ENCODE data around the gene IL24. TPM values are rescaled to one million over a fixed set of nuclear protein-coding genes. Genes with fewer than 3 reads are reported as not detected.

IL24 gene
- total and polyA plus RNA-seq, 8 donors: not detected

- Histone ChIP-seq H3K36me3 (no peaks in the 10 kb centered on the region), H3K27me3 (no peaks in the 10 kb centered on the region), H3K4me3 (no peak overlapping the region), H3K27ac (peak overlapping the region; percentile 31 to 81 (median 72)), H3K9me3 (no peaks in the 10 kb centered on the region), H3K4me1 (peaks cover 7 to 36% (median 32%) of the 10 kb centered on the region in 3 donors)
- TF ChIP-seq, protein P1, sequence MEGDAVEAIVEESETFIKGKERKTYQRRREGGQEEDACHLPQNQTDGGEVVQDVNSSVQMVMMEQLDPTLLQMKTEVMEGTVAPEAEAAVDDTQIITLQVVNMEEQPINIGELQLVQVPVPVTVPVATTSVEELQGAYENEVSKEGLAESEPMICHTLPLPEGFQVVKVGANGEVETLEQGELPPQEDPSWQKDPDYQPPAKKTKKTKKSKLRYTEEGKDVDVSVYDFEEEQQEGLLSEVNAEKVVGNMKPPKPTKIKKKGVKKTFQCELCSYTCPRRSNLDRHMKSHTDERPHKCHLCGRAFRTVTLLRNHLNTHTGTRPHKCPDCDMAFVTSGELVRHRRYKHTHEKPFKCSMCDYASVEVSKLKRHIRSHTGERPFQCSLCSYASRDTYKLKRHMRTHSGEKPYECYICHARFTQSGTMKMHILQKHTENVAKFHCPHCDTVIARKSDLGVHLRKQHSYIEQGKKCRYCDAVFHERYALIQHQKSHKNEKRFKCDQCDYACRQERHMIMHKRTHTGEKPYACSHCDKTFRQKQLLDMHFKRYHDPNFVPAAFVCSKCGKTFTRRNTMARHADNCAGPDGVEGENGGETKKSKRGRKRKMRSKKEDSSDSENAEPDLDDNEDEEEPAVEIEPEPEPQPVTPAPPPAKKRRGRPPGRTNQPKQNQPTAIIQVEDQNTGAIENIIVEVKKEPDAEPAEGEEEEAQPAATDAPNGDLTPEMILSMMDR (IDR thresholded peaks at IDR 0.05): no peak
- DNase-seq (peak in 2 of 6 donors; percentile 23 to 42), ATAC-seq (peak; percentile 65 to 85 (median 74)), FAIRE-seq (no peak)
- intact Hi-C loops (cut with DNase I): no loop called here
- 36 to 40% methylated on average over 4 of the region's 4 CpGs for WGBS, 2 donors
These were observed 54.3 kb downstream of the IL24 start for GRCh38 chr1:206951318-206952100.

DNA sequence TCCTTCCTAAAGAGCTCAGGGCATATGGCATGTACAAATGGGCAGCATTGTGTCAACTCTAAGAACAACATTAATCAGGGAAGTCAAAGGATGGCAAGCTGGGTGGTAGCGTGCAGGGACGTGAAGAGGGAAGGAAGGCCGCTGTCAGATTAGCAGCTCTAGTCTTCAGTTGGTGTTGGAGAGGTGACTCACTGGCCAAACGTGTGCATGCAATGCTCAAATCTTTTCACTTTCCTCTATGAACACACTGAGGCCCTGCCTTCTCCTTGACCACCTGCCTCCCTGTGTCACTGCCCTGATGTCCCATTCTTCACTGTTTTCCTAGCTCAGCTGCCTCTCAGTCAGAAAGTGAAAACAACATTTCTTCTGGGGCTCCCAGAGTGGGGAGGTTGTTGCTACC is 54.9 kb downstream of the IL24 start:
- Histone ChIP-seq H3K9me3 (no peaks in the 10 kb centered on the region), H3K36me3 (no peaks in the 10 kb centered on the region), H3K4me1 (peaks cover 7 to 36% (median 32%) of the 10 kb centered on the region in 3 donors), H3K27ac (peak overlapping the region; percentile 31 to 81 (median 72)), H3K27me3 (no peaks in the 10 kb centered on the region), H3K4me3 (no peak overlapping the region)
- TF ChIP-seq, protein P1 (IDR thresholded peaks at IDR 0.05): no peak
- peak; percentile 24 to 64 (median 40) for ATAC-seq
- intact Hi-C loops (cut with DNase I): no loop called here
- DNase-seq: no peak
- FAIRE-seq: no peak
- 53 to 54% methylated on average over 4 of the region's 4 CpGs for WGBS, 2 donors

GRCh38 chr1:206953126-206953525 is 55.9 kb downstream of the IL24 start:
- ATAC-seq: peak in 3 of 4 donors; percentile 5 to 40 (median 11)
- no peak overlapping the region for H3K4me3 ChIP-seq
- H3K9me3 ChIP-seq: no peaks in the 10 kb centered on the region
- WGBS, 2 donors: 69 to 76% methylated on average over 3 of the region's 3 CpGs
- no peaks in the 10 kb centered on the region for H3K36me3 ChIP-seq
- TF ChIP-seq, protein P1 (IDR thresholded peaks at IDR 0.05): no peak
- intact Hi-C loops (cut with DNase I): no loop called here
- DNase-seq: no peak
- H3K27me3 ChIP-seq: no peaks in the 10 kb centered on the region
- peaks cover 7 to 36% (median 32%) of the 10 kb centered on the region in 3 donors for H3K4me1 ChIP-seq
- peak overlapping the region in 3 of 4 donors; percentile 68 to 81 (median 77) for H3K27ac ChIP-seq
- no peak for FAIRE-seq

GRCh38 chr1:206953626-206954025 is 56.4 kb downstream of the IL24 start:
- Histone ChIP-seq H3K4me3 (no peak overlapping the region), H3K27me3 (no peaks in the 10 kb centered on the region), H3K4me1 (peaks cover 7 to 36% (median 32%) of the 10 kb centered on the region in 3 donors), H3K27ac (peak overlapping the region in 3 of 4 donors; percentile 68 to 81 (median 77)), H3K9me3 (no peaks in the 10 kb centered on the region), H3K36me3 (no peaks in the 10 kb centered on the region)
- DNase-seq (no peak), FAIRE-seq (no peak), ATAC-seq (peak in 3 of 4 donors; percentile 33 to 34 (median 33))
- intact Hi-C loops (cut with DNase I): no loop called here
- TF ChIP-seq, protein P1 (IDR thresholded peaks at IDR 0.05): no peak
- WGBS, 2 donors: 87% methylated on average over 2 of the region's 2 CpGs

Other genes with a start within 250 kb of the IL24 start
- 10 to 100 TPM; 28.3 to 55.7 (median 30.8) TPM for gene MAPKAPK2, start 212.5 kb upstream of the IL24 start, total RNA-seq
- gene MAPKAPK2, start 212.5 kb upstream of the IL24 start, polyA plus RNA-seq: 10 to 100 TPM; 38.8 to 48.9 TPM
- not detected for gene IL19, start 126.7 kb upstream of the IL24 start, total RNA-seq
- gene IL19, start 126.7 kb upstream of the IL24 start, polyA plus RNA-seq: not detected
- under 1 TPM in 5 of 6 donors, not detected in 1; 0.12 to 0.81 (median 0.24) TPM for gene IL10, start 124.9 kb upstream of the IL24 start, total RNA-seq
- under 1 TPM; 0.05 to 0.53 TPM for gene IL10, start 124.9 kb upstream of the IL24 start, polyA plus RNA-seq
- not detected for gene IL20, start 31.8 kb upstream of the IL24 start, total RNA-seq
- gene IL20, start 31.8 kb upstream of the IL24 start, polyA plus RNA-seq: not detected
- 1 to 10 TPM in 3 of 6 donors, under 1 TPM in 3; 0.58 to 2.0 (median 0.97) TPM for gene FCMR, start 24.5 kb downstream of the IL24 start, total RNA-seq
- gene FCMR, start 24.5 kb downstream of the IL24 start, polyA plus RNA-seq: 1 to 10 TPM in 1 of 2 donors, under 1 TPM in 1; 0.65 to 1.2 TPM
- 10 to 100 TPM; 19.3 to 83.4 (median 44.0) TPM for gene PIGR, start 49.0 kb downstream of the IL24 start, total RNA-seq
- gene PIGR, start 49.0 kb downstream of the IL24 start, polyA plus RNA-seq: 1 to 10 TPM; 7.1 to 8.4 TPM
- gene FCAMR, start 73.0 kb downstream of the IL24 start, total RNA-seq: not detected
- gene FCAMR, start 73.0 kb downstream of the IL24 start, polyA plus RNA-seq: not detected
- 10 to 100 TPM in 4 of 6 donors, 1 to 10 TPM in 2; 7.8 to 26.9 (median 10.1) TPM for gene C1orf116, start 135.3 kb downstream of the IL24 start, total RNA-seq
- gene C1orf116, start 135.3 kb downstream of the IL24 start, polyA plus RNA-seq: 10 to 100 TPM in 1 of 2 donors, 1 to 10 TPM in 1; 9.4 to 11.7 TPM
- gene YOD1, start 153.8 kb downstream of the IL24 start, total RNA-seq: 1 to 10 TPM; 1.8 to 4.0 (median 2.3) TPM
- gene YOD1, start 153.8 kb downstream of the IL24 start, polyA plus RNA-seq: 1 to 10 TPM; 1.1 to 2.4 TPM
- gene PFKFB2, start 155.8 kb downstream of the IL24 start, total RNA-seq: 10 to 100 TPM in 3 of 6 donors, 1 to 10 TPM in 3; 4.4 to 19.6 (median 9.9) TPM
- 10 to 100 TPM in 1 of 2 donors, 1 to 10 TPM in 1; 8.0 to 28.5 TPM for gene PFKFB2, start 155.8 kb downstream of the IL24 start, polyA plus RNA-seq
- 1 to 10 TPM; 1.6 to 6.3 (median 3.1) TPM for gene C4BPB, start 191.4 kb downstream of the IL24 start, total RNA-seq
- gene C4BPB, start 191.4 kb downstream of the IL24 start, polyA plus RNA-seq: 10 to 100 TPM in 1 of 2 donors, 1 to 10 TPM in 1; 7.0 to 34.1 TPM
- 10 to 100 TPM in 1 of 6 donors, 1 to 10 TPM in 5; 1.4 to 15.4 (median 7.7) TPM for gene C4BPA, start 206.8 kb downstream of the IL24 start, total RNA-seq
- gene C4BPA, start 206.8 kb downstream of the IL24 start, polyA plus RNA-seq: 10 to 100 TPM in 1 of 2 donors, 1 to 10 TPM in 1; 7.2 to 11.9 TPM

All from pancreas (tissue), 10 donors.